GM18519 (cell line): ENCODE measurements around the gene NUP88.

Source experiments
- ATAC-seq: cut with Tn5 transposase; IDR thresholded peaks from one replicate; pipeline ENCODE4 v1.9.1; 2021; ENCODE audit warnings: mild to moderate bottlenecking, moderate library complexity; ENCODE audit not compliant: unreplicated experiment, low FRiP score

NUP88 gene

GRCh38 chr17:5361426-5361825 lies 58.0 kb downstream of the NUP88 start:
- ATAC-seq: no peak

- ATAC-seq: no peak
Measured at GRCh38 chr17:5355421-5356129, 63.9 kb downstream of the NUP88 start.

GRCh38 chr17:5354886-5355415 lies 64.5 kb downstream of the NUP88 start:
- no peak for ATAC-seq

DNA sequence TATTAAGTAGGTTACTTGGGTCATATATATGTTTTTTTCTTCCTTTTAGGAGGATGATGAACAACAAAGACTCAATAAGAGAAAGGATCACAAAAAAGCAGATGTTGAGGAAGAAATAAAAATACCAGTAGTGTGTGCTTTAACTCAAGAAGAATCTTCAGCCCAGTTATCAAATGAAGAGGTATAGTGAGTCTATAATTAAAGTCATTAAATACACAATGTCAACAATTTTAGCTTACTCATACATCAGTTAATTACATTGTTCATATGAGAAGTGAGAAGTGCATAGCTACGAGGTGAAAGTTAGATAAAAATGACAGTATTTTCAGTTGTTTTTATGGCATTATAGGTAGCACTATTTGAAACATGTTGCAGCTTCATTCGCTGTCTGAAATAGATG lies 65.2 kb downstream of the NUP88 start:
- no peak for ATAC-seq

DNA sequence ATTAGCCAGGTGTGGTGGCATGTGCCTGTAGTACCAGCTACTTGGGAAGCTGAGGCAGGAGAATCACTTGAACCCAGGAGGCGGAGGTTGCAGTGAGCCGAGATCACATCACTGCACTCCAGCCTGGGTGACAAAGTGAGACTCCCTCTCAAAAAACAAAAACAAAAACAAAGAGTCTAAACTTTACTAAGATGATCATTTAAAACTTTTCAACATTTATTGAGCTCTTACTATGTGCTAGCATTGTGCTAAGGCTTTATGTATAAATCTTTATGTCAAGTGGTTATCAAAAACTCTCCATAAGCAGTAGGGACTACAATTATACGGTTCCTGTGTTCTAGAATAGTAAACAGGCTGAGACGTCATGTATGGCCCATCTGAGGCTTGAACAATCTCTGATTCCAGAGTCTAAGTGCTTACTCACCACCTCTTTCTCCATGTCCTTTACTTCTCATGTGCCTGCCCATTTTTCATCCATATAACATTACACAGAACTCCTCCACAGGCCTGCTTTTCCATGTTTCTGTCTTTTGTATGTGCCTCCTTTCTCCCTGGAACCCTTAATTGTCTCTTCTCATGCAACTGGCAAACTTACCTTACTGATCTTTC lies 66.7 kb downstream of the NUP88 start:
- no peak for ATAC-seq

DNA sequence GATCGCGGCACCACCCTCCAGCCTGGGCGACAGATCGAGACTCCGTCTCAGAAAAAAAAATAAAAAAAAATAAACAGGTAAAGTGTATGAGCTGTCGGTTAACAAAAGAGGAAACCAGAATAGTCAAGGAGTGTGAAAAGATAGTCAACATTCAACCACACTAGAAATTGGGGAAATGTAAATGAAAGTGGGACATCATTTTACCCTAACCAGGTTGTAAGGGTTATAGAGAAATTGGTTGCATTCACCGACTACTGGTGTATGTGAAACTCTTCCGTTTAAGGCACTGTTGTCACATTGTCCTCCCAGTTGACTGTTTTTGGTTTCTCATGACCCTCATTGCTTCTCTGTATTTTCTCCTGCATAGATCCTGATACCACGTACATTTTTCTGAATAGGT lies 74.5 kb downstream of the NUP88 start:
- no peak for ATAC-seq
